K562 (cell line): ENCODE results near the gene ULK2. TPM values are rescaled to one million over a fixed set of nuclear protein-coding genes. Genes with fewer than 3 reads are reported as not detected.

Source experiments
- ATAC-seq: fragments of 200-7000 bp; cut with Tn5 transposase; 3 replicates; pipeline ENCODE4 v1.9.1; 2020; ENCODE audit warnings: moderate library complexity
- BruUV-seq: library from RNA; stranded (reverse); fragments of 400-500 nt; replicated peaks from 2 replicates; lab custom pipeline; 2021; lab: Mats Ljungman, UMichigan
- CTCF ChIA-PET: fragments of 300-600 bp; formaldehyde crosslinking; extraction: SDS; loops from one replicate; lab custom pipeline; 2021; ENCODE audit warnings: low intra/inter-chr PET ratio; lab: Yijun Ruan, JAX
- POLR2A ChIA-PET: fragments of 300-600, 350-650 bp; sonication (Branson Sonifier 250); formaldehyde crosslinking; extraction: SDS; loops from one replicate; lab custom pipeline; 2021; ENCODE audit warnings: antibody characterized with exemption, inconsistent platforms; lab: Yijun Ruan, JAX
- DNase-seq, 4 experiments: peaks; one replicate each; pipeline versions ENCODE4 v3.0.0 to v3.0.0-alpha.2; 2011 to 2018; ENCODE audit warnings: low spot score in 3 of 4, mixed read lengths in 3 of 4; ENCODE audit errors: extremely low read depth in 1 of 4
- FAIRE-seq: peaks from 2 replicates; lab custom pipeline; 2011; peaks lifted over from hg19 to GRCh38; lab: Jason Lieb, UNC
- H2AFZ ChIP-seq: 2 replicates; pipeline ENCODE4 v1.6.0; 2011; ENCODE audit warnings: low read depth, low read length, control low read depth, inconsistent platforms
- H3K27ac ChIP-seq: fragments of 200-600 bp; 3 replicates; pipeline ENCODE4 v1.8.0; 2011; ENCODE audit warnings: low read depth, mild to moderate bottlenecking, control low read depth, inconsistent platforms, low read length, moderate library complexity, mixed read lengths; ENCODE audit errors: extremely low read depth
- H3K27me3 ChIP-seq, 2 experiments: fragments of 300-600 bp in 1 of 2; 2 replicates in 1 of 2; 3 replicates in 1 of 2; pipeline versions ENCODE4 v1.6.0 to v1.8.0; 2011; ENCODE audit warnings: inconsistent platforms in 2 of 2, low read length in 2 of 2, mild to moderate bottlenecking in 1 of 2, mixed read lengths in 1 of 2, moderate library complexity in 1 of 2; ENCODE audit not compliant: control insufficient read depth in 2 of 2, insufficient read depth in 2 of 2
- H3K36me3 ChIP-seq: fragments of 300-600 bp; 3 replicates; pipeline ENCODE4 v1.8.0; 2011; ENCODE audit warnings: mild to moderate bottlenecking, low read length, inconsistent platforms; ENCODE audit not compliant: control insufficient read depth, insufficient read depth
- H3K4me1 ChIP-seq, 2 experiments: fragments of 200-600 bp in 1 of 2; replicated peaks in 1 of 2; 2 replicates in 1 of 2; 3 replicates in 1 of 2; pipeline versions ENCODE4 v1.5.1 to v1.8.0; 2011; ENCODE audit warnings: inconsistent platforms in 2 of 2, low read length in 2 of 2, mild to moderate bottlenecking in 1 of 2, mixed read lengths in 1 of 2, moderate library complexity in 1 of 2; ENCODE audit not compliant: control insufficient read depth in 2 of 2, insufficient read depth in 2 of 2
- H3K4me2 ChIP-seq: 2 replicates; pipeline ENCODE4 v1.6.1; 2011; ENCODE audit warnings: low read length, control low read depth, inconsistent platforms, mixed read lengths; ENCODE audit not compliant: insufficient read depth
- H3K4me3 ChIP-seq: fragments of 200-600 bp; sonication (generic), shearing (Covaris generic); 2 replicates; pipeline ENCODE4 v1.5.1; 2016; ENCODE audit warnings: control low read depth, inconsistent platforms
- H3K79me2 ChIP-seq: fragments of 200-600 bp; 3 replicates; pipeline ENCODE4 v1.8.0; 2011; ENCODE audit warnings: low read length, inconsistent platforms; ENCODE audit not compliant: control insufficient read depth, insufficient read depth
- H3K9ac ChIP-seq, 2 experiments: 2 replicates each; pipeline versions ENCODE4 v1.6.0 to v1.6.1; 2011; ENCODE audit warnings: low read depth in 2 of 2, low read length in 2 of 2, control low read depth in 1 of 2, inconsistent platforms in 1 of 2, mild to moderate bottlenecking in 1 of 2, mixed read lengths in 1 of 2; ENCODE audit not compliant: insufficient read depth in 1 of 2
- H3K9me1 ChIP-seq: one replicate; pipeline ENCODE4 v1.6.0; 2011; ENCODE audit warnings: inconsistent platforms, mild to moderate bottlenecking, low read length, moderate library complexity; ENCODE audit not compliant: control insufficient read depth, insufficient read depth
- H3K9me3 ChIP-seq: replicated peaks from 2 replicates; pipeline ENCODE4 v1.5.1; 2011; ENCODE audit warnings: low read depth, low read length, inconsistent platforms; ENCODE audit not compliant: control insufficient read depth, insufficient read depth
- H4K20me1 ChIP-seq: replicated peaks from 2 replicates; pipeline ENCODE4 v1.6.1; 2011; ENCODE audit warnings: low read length, inconsistent platforms, mixed read lengths; ENCODE audit not compliant: control insufficient read depth, insufficient read depth
- C11orf30 ChIP-seq: fragments of 450-650 bp; IDR thresholded peaks from 2 replicates; pipeline ENCODE4 v1.6.1; 2016; ENCODE audit warnings: low read depth, mild to moderate bottlenecking
- HCFC1 ChIP-seq: IDR thresholded peaks from 2 replicates; pipeline ENCODE4 v1.6.1; 2012; ENCODE audit warnings: low read depth, low read length, improper control_type of control experiment
- SMARCB1 ChIP-seq: IDR thresholded peaks from 2 replicates; pipeline ENCODE4 v1.6.1; 2011; ENCODE audit warnings: improper control_type of control experiment, low read depth; ENCODE audit not compliant: insufficient read length
- ZKSCAN1 ChIP-seq: fragments of 150-350 bp; IDR thresholded peaks from 2 replicates; pipeline ENCODE4 v1.6.1; 2016; ENCODE audit warnings: low read depth, low read length
- ZNF232 ChIP-seq: sonication (generic); formaldehyde crosslinking; IDR thresholded peaks from 2 replicates; pipeline ENCODE4 v1.8.0; 2022; ENCODE audit warnings: mild to moderate bottlenecking, missing genetic modification reagents
- WGBS: fragments of 100-300 bp; shearing (Covaris generic); methylation state at CpG from one replicate; pipeline ENCODE4 v1.1.6; 2016; ENCODE audit warnings: low coverage, mixed read lengths; ENCODE audit not compliant: insufficient coverage; ENCODE audit errors: missing lambda C conversion rate; 5-methylcytosine and 5-hydroxymethylcytosine counted together
- in situ Hi-C: fragments of 300-500 bp; cut with MboI; formaldehyde crosslinking; loops from 4 replicates; pipeline ENCODE4 v1.15.0; 2018; ENCODE audit warnings: inconsistent platforms, mixed read lengths
- intact Hi-C: fragments of 100-400 bp; cut with micrococcal nuclease; formaldehyde crosslinking; loops from 2 replicates; pipeline ENCODE4 v1.14.2; 2022
- polyA plus RNA-seq, 8 experiments: library from polyadenylated mRNA; depleted of rRNA in 4 of 8; stranded (reverse) in 5 of 8; unstranded in 3 of 8; fragments of >200 nt; fragmentation: Nextera tagmentation in 2 of 8; fragmentation: Illumina TruSeq in 1 of 8; extraction: Ambion mirVana in 2 of 8; extraction: Trizol in 1 of 8; gene quantifications; 2 replicates each; pipeline versions ENCODE4 v1.2.1 to v1.2.3, GENCODE V29; 2011 to 2014; ENCODE audit warnings: inconsistent platforms in 1 of 8, missing spikeins in 1 of 8
- total RNA-seq, 7 experiments: library from RNA; depleted of rRNA in 6 of 7; stranded (reverse); fragments of >200 nt in 6 of 7; fragmentation: Illumina TruSeq in 2 of 7; extraction: Trizol in 2 of 7; gene quantifications; 2 replicates each; pipeline versions ENCODE4 v1.2.1 to v1.2.3, GENCODE V29; 2011 to 2021; ENCODE audit warnings: low replicate concordance in 1 of 7
- TF ChIP-seq, protein P1 (sequence below): fragments of 450-650 bp; IDR thresholded peaks from 2 replicates; pipeline ENCODE4 v1.6.1; 2016; ENCODE audit warnings: low read depth
- TF ChIP-seq, protein P2 (sequence below): fragments of 250-450 bp; sonication (Bioruptor Pico); IDR thresholded peaks from 2 replicates; pipeline ENCODE4 v1.5.0; 2021; ENCODE audit warnings: mild to moderate bottlenecking, borderline replicate concordance

ULK2 gene
- total and polyA plus RNA-seq, 9 of the 15 experiments (the other 6 are each of a cell fraction or from before 2014, with no cell fraction given), result 0.01 to 0.18 (median 0.07) TPM; not detected in 5

GRCh38 chr17:19733953-19734526 lies 133.7 kb downstream of the ULK2 start:
- ChIA-PET POLR2A (no interaction called here), CTCF (no interaction called here)
- Histone ChIP-seq H3K27me3 (peaks cover 3 to 22% of the 10 kb centered on the region in 2 experiments; a peak in 3 of 5 replicates), H3K79me2 (no peaks in the 10 kb centered on the region), H3K9ac (no peak overlapping the region), H3K9me3 (no peaks in the 10 kb centered on the region), H3K4me2 (no peak overlapping the region), H2AFZ (no peak overlapping the region), H3K4me1 (no peaks in the 10 kb centered on the region), H4K20me1 (no peaks in the 10 kb centered on the region), H3K36me3 (no peaks in the 10 kb centered on the region), H3K4me3 (no peak overlapping the region), H3K9me1 (no peaks in the 10 kb centered on the region), H3K27ac (no peak overlapping the region)
- under 1% methylated on average over 11 of the region's 11 CpGs for WGBS
- ATAC-seq (no peak), FAIRE-seq (no peak), DNase-seq (no peak)
- in situ Hi-C loops, result no loop called here
- TF ChIP-seq, protein P1, sequence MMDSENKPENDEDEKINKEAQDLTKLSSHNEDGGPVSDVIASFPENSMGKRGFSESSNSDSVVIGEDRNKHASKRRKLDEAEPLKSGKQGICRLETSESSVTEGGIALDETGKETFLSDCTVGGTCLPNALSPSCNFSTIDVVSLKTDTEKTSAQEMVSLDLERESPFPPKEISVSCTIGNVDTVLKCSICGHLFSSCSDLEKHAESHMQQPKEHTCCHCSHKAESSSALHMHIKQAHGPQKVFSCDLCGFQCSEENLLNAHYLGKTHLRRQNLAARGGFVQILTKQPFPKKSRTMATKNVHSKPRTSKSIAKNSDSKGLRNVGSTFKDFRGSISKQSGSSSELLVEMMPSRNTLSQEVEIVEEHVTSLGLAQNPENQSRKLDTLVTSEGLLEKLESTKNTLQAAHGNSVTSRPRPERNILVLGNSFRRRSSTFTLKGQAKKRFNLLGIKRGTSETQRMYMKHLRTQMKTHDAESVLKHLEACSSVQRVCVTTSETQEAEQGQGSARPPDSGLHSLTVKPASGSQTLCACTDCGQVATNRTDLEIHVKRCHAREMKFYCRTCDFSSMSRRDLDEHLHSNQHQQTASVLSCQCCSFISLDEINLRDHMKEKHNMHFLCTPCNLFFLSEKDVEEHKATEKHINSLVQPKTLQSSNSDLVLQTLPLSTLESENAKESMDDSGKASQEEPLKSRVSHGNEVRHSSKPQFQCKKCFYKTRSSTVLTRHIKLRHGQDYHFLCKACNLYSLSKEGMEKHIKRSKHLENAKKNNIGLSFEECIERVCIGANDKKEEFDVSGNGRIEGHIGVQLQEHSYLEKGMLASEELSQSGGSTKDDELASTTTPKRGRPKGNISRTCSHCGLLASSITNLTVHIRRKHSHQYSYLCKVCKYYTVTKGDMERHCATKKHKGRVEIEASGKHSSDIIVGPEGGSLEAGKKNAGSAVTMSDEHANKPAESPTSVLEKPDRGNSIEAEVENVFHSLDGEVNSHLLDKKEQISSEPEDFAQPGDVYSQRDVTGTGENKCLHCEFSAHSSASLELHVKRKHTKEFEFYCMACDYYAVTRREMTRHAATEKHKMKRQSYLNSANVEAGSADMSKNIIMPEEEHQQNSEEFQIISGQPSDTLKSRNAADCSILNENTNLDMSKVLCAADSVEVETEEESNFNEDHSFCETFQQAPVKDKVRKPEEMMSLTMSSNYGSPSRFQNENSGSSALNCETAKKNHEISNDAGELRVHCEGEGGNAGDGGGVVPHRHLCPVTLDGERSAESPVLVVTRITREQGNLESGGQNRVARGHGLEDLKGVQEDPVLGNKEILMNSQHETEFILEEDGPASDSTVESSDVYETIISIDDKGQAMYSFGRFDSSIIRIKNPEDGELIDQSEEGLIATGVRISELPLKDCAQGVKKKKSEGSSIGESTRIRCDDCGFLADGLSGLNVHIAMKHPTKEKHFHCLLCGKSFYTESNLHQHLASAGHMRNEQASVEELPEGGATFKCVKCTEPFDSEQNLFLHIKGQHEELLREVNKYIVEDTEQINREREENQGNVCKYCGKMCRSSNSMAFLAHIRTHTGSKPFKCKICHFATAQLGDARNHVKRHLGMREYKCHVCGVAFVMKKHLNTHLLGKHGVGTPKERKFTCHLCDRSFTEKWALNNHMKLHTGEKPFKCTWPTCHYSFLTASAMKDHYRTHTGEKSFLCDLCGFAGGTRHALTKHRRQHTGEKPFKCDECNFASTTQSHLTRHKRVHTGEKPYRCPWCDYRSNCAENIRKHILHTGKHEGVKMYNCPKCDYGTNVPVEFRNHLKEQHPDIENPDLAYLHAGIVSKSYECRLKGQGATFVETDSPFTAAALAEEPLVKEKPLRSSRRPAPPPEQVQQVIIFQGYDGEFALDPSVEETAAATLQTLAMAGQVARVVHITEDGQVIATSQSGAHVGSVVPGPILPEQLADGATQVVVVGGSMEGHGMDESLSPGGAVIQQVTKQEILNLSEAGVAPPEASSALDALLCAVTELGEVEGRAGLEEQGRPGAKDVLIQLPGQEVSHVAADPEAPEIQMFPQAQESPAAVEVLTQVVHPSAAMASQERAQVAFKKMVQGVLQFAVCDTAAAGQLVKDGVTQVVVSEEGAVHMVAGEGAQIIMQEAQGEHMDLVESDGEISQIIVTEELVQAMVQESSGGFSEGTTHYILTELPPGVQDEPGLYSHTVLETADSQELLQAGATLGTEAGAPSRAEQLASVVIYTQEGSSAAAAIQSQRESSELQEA, result no peak
- no peak for TF ChIP-seq C11orf30
- no peak for TF ChIP-seq ZKSCAN1
- TF ChIP-seq, protein P2, sequence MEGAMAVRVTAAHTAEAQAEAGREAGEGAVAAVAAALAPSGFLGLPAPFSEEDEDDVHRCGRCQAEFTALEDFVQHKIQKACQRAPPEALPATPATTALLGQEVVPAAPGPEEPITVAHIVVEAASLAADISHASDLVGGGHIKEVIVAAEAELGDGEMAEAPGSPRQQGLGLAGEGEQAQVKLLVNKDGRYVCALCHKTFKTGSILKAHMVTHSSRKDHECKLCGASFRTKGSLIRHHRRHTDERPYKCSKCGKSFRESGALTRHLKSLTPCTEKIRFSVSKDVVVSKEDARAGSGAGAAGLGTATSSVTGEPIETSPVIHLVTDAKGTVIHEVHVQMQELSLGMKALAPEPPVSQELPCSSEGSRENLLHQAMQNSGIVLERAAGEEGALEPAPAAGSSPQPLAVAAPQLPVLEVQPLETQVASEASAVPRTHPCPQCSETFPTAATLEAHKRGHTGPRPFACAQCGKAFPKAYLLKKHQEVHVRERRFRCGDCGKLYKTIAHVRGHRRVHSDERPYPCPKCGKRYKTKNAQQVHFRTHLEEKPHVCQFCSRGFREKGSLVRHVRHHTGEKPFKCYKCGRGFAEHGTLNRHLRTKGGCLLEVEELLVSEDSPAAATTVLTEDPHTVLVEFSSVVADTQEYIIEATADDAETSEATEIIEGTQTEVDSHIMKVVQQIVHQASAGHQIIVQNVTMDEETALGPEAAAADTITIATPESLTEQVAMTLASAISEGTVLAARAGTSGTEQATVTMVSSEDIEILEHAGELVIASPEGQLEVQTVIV, result no peak
- TF ChIP-seq SMARCB1, result no peak
- no peak for TF ChIP-seq ZNF232 (CRISPR knock-in tag)
- TF ChIP-seq HCFC1, result no peak
- intact Hi-C loops, result no loop called here
- no TSS peak for BruUV-seq
